Immature natural killer cell (primary cell): Measurements from ENCODE around the gene TAAR8. TPM values are rescaled to one million over a fixed set of nuclear protein-coding genes. Genes with fewer than 3 reads are reported as not detected.
"Not testable (repeated sequence)": the region's sequence is repeated elsewhere in the genome, so short reads cannot be mapped to it uniquely, and the experiment has no call there.

Source experiments
- DNase-seq, 3 donors: peaks; one replicate each; pipeline ENCODE4 v3.0.0; 2022; ENCODE audit warnings: mixed read lengths in 1 of 3
- H3K27ac Mint-ChIP-seq, 6 donors: one replicate each; pipeline ENCODE4 v1.8.0; 2020; ENCODE audit warnings: mixed read lengths in 6 of 6, mild to moderate bottlenecking in 5 of 6, inconsistent platforms in 4 of 6, moderate library complexity in 3 of 6
- H3K27me3 Mint-ChIP-seq, 3 donors: one replicate each; pipeline ENCODE4 v1.8.0; 2020 to 2021; ENCODE audit warnings: low read depth in 3 of 3, mild to moderate bottlenecking in 3 of 3, mixed read lengths in 3 of 3, moderate library complexity in 3 of 3, inconsistent platforms in 1 of 3
- H3K36me3 Mint-ChIP-seq, 3 donors: one replicate each; pipeline ENCODE4 v1.8.0; 2020; ENCODE audit warnings: mixed read lengths in 3 of 3, inconsistent platforms in 2 of 3, mild to moderate bottlenecking in 2 of 3
- H3K4me1 Mint-ChIP-seq, 2 donors: one replicate each; pipeline ENCODE4 v1.8.0; 2020; ENCODE audit warnings: inconsistent platforms in 2 of 2, mild to moderate bottlenecking in 2 of 2, mixed read lengths in 2 of 2, moderate library complexity in 1 of 2
- H3K4me3 Mint-ChIP-seq, 5 donors: one replicate each; pipeline ENCODE4 v1.8.0; 2020; ENCODE audit warnings: mild to moderate bottlenecking in 5 of 5, mixed read lengths in 5 of 5, inconsistent platforms in 3 of 5, moderate library complexity in 3 of 5
- H3K9me3 Mint-ChIP-seq, 6 donors: one replicate each; pipeline ENCODE4 v1.8.0; 2020; ENCODE audit warnings: mild to moderate bottlenecking in 6 of 6, mixed read lengths in 6 of 6, inconsistent platforms in 4 of 6, moderate library complexity in 3 of 6
- polyA plus RNA-seq, 3 donors: library from polyadenylated mRNA; unstranded; fragments of 300-500 nt; fragmentation: Illumina TruSeq; gene quantifications; one replicate each; pipeline ENCODE4 v1.2.3, GENCODE V29; 2021

TAAR8 gene
- polyA plus RNA-seq, 3 donors from 2014 or later, result not detected

- Mint-ChIP-seq H3K4me1 (no peaks in the 10 kb centered on the region), H3K36me3 (no peaks in the 10 kb centered on the region), H3K4me3 (no peak overlapping the region), H3K9me3 (peaks cover 0 to 2% (median 0%) of the 10 kb centered on the region in 6 donors), H3K27me3 (peaks cover under 1 to 17% (median 7%) of the 10 kb centered on the region in 3 donors), H3K27ac (no peak overlapping the region)
- DNase-seq, result no peak
Observed at GRCh38 chr6:132568611-132569010, 16.1 kb downstream of the TAAR8 start.

DNA sequence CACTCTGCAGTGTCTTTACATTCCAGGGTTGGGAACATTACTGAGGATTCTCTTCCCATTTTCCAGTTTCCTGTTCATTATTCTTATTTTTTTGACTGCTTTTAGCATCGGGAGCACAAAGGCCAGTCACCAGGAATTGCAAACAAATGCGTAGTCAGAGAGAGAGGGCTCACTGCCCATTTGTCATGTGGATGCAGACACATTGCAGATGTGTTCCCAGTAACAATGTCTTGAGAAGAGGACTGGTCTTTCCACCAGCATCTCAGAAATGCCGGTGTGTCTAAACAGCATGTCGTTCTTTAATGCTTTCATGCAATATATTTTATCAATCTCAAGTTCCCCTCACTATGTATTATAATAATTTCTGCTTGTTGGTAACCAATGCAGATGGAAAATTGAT lies 16.7 kb downstream of the TAAR8 start:
- Mint-ChIP-seq H3K4me3 (no peak overlapping the region), H3K27ac (no peak overlapping the region), H3K36me3 (no peaks in the 10 kb centered on the region), H3K4me1 (no peaks in the 10 kb centered on the region), H3K9me3 (peaks cover 0 to 2% (median 0%) of the 10 kb centered on the region in 6 donors), H3K27me3 (peaks cover 2 to 19% (median 7%) of the 10 kb centered on the region in 3 donors)
- DNase-seq, result no peak

- Mint-ChIP-seq H3K27ac (no peak within 1 kb of the TSS), H3K36me3 (no peaks in the 10 kb centered on the region), H3K9me3 (peaks cover 0 to 2% (median 0%) of the 10 kb centered on the region in 6 donors), H3K4me1 (no peaks in the 10 kb centered on the region), H3K4me3 (no peak within 1 kb of the TSS), H3K27me3 (peaks cover 2 to 16% (median 7%) of the 10 kb centered on the region in 3 donors)
- no peak for DNase-seq
Observed at GRCh38 chr6:132570221-132570777, 17.8 kb downstream of the TAAR8 start, which contains the start of gene TAAR6. TSS of gene TAAR6 (plus strand) at chr6:132570322. CDS start at chr6:132570322, 0 bp downstream.

DNA sequence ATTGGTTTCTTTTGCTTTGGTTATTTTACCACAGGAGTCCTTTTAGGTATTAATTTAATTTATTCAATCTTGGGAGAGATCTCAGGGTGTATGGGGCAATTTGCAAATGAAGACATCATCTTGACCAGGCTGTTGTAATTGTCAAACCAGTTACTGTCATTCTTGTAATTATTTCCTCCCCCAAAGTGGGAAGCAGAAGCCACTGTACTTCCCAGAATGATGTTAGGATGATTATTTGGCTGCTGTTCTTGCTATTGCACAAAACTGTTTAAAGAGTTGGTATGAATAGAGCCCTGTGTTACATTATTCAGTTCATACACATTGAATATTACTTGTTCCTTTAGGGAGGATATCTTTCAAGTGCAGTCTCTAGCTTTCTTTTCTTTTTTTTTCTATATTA lies 19.3 kb downstream of the TAAR8 start:
- Mint-ChIP-seq H3K36me3 (no peaks in the 10 kb centered on the region), H3K27ac (no peak overlapping the region), H3K4me3 (no peak overlapping the region), H3K9me3 (peaks cover 0 to 2% (median 0%) of the 10 kb centered on the region in 6 donors), H3K27me3 (peaks cover 2 to 18% (median 7%) of the 10 kb centered on the region in 3 donors), H3K4me1 (no peaks in the 10 kb centered on the region)
- no peak for DNase-seq

- Mint-ChIP-seq H3K4me3 (no peak overlapping the region), H3K27ac (no peak overlapping the region), H3K9me3 (peaks cover 0 to 9% (median 0%) of the 10 kb centered on the region in 6 donors), H3K27me3 (peaks cover 4 to 10% (median 8%) of the 10 kb centered on the region in 3 donors), H3K4me1 (no peaks in the 10 kb centered on the region), H3K36me3 (no peaks in the 10 kb centered on the region)
- DNase-seq, result no peak
Observed at GRCh38 chr6:132584698-132585097, 32.2 kb downstream of the TAAR8 start.

DNA sequence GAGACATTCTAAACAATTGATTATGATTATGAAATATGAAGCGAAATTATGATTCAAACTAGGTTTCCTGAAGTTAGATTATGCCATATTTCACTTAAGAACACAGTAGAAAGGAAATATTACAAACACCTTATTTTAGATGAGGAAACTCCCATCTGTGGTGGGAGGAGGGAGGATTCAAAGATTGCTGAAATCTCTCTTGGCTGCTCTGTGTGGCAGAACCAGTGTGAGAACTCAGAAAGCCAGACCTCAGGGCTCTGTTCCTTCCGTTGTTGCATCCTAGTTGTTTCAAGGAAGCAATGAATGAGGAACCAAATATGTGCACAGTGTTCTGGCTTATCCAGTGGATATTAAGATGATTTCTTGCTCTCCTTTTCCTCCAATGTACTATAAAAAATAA lies 35.0 kb downstream of the TAAR8 start:
- H3K27me3 Mint-ChIP-seq, result peaks cover 1 to 10% (median 1%) of the 10 kb centered on the region in 3 donors
- H3K36me3 Mint-ChIP-seq, result no peaks in the 10 kb centered on the region
- peaks cover 0 to 10% (median 0%) of the 10 kb centered on the region in 6 donors for H3K9me3 Mint-ChIP-seq
- H3K27ac Mint-ChIP-seq, result no peak overlapping the region
- no peaks in the 10 kb centered on the region for H3K4me1 Mint-ChIP-seq
- no peak overlapping the region for H3K4me3 Mint-ChIP-seq
- no peak for DNase-seq

- H3K4me3 Mint-ChIP-seq, result no peak within 1 kb of the TSS
- DNase-seq, result no peak
- no peak within 1 kb of the TSS for H3K27ac Mint-ChIP-seq
- H3K4me1 Mint-ChIP-seq, result peaks cover 0 to 3% of the 10 kb centered on the region in 2 donors
- peaks cover 1 to 10% (median 1%) of the 10 kb centered on the region in 3 donors for H3K27me3 Mint-ChIP-seq
- H3K36me3 Mint-ChIP-seq, result no peaks in the 10 kb centered on the region
- peaks cover 0 to 7% (median 0%) of the 10 kb centered on the region in 6 donors for H3K9me3 Mint-ChIP-seq
Observed at GRCh38 chr6:132589454-132589853, 37.0 kb downstream of the TAAR8 start, which contains the start of gene TAAR5. TSS of gene TAAR5 (minus strand) at chr6:132589741. CDS start at chr6:132589686, 55 bp downstream.

DNA sequence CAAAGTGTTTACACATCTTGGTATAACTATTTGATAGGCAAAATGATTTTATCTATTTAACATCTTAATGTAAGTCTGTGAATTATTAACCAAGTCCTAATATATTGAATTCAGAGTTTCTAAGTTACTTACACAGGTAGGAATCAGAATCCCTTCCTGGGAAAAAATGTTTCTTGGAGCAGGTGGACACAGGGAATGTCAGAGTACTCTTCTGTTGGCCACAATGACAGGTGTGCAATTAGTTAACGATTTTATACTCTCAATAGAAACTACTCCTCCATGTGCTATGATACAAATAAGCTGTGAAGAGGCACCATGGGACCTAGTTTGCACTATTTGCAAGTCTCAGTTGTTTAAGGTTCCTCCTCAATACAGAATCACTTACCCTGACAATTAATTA lies 37.9 kb downstream of the TAAR8 start:
- peaks cover 0 to 7% (median 0%) of the 10 kb centered on the region in 6 donors for H3K9me3 Mint-ChIP-seq
- no peak overlapping the region for H3K27ac Mint-ChIP-seq
- no peak for DNase-seq
- peaks cover 0 to 3% of the 10 kb centered on the region in 2 donors for H3K4me1 Mint-ChIP-seq
- H3K27me3 Mint-ChIP-seq, result peaks cover 0 to 10% (median 1%) of the 10 kb centered on the region in 3 donors
- H3K4me3 Mint-ChIP-seq, result no peak overlapping the region
- H3K36me3 Mint-ChIP-seq, result no peaks in the 10 kb centered on the region

DNA sequence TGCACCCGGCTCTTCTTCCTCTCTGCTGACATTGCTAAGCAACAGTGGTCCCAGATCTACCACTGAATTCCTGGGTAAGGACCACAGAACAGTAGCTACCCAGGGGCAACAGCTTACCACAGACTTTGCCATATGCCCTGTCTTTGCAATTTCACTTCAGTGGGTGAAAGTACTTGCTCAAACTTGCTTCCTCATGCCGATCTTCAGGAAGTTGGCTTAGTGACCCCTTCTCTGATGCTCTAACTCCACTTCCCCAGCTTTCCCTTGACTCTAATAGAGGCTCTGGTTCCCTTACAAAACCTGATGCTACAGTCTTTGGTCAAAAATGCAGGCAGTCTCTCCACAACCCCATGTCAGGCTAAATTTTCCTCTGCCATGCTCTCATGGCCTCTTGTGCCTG lies 40.4 kb downstream of the TAAR8 start:
- DNase-seq, result no peak
- H3K27me3 Mint-ChIP-seq, result peaks cover 0 to 8% (median 1%) of the 10 kb centered on the region in 3 donors
- H3K4me1 Mint-ChIP-seq, result peaks cover 0 to 3% of the 10 kb centered on the region in 2 donors
- H3K9me3 Mint-ChIP-seq, result peaks cover 0 to 3% (median 0%) of the 10 kb centered on the region in 6 donors
- no peak overlapping the region for H3K4me3 Mint-ChIP-seq
- no peak overlapping the region for H3K27ac Mint-ChIP-seq
- no peaks in the 10 kb centered on the region for H3K36me3 Mint-ChIP-seq

GRCh38 chr6:132596201-132596600 lies 43.7 kb downstream of the TAAR8 start:
- DNase-seq, result no peak
- Mint-ChIP-seq H3K27me3 (peaks cover 1 to 5% (median 3%) of the 10 kb centered on the region in 3 donors), H3K27ac (no peak overlapping the region), H3K4me1 (peaks cover 0 to 5% of the 10 kb centered on the region in 2 donors), H3K4me3 (no peak overlapping the region), H3K9me3 (peaks cover 0 to 2% (median 0%) of the 10 kb centered on the region in 6 donors), H3K36me3 (no peaks in the 10 kb centered on the region)

- Mint-ChIP-seq H3K4me3 (no peak overlapping the region), H3K36me3 (no peaks in the 10 kb centered on the region), H3K9me3 (no peaks in the 10 kb centered on the region), H3K27me3 (peaks cover 1 to 8% (median 5%) of the 10 kb centered on the region in 3 donors), H3K4me1 (peaks cover 0 to 2% of the 10 kb centered on the region in 2 donors), H3K27ac (no peak overlapping the region)
- DNase-seq, result peak in 1 of 3 donors; percentile 6
Observed at GRCh38 chr6:132598473-132598872, 46.0 kb downstream of the TAAR8 start.

- peaks cover 1 to 14% (median 5%) of the 10 kb centered on the region in 3 donors for H3K27me3 Mint-ChIP-seq
- DNase-seq, H3K27ac Mint-ChIP-seq, H3K4me1 Mint-ChIP-seq, H3K36me3 Mint-ChIP-seq, H3K9me3 Mint-ChIP-seq, H3K4me3 Mint-ChIP-seq: not testable (repeated sequence)
Observed at GRCh38 chr6:132600900-132601299, 48.4 kb downstream of the TAAR8 start.
